Astrocyte of the cerebellum (primary cell): ENCODE results near the gene CACNA1E.

Experiments
- DNase-seq: peaks from one replicate; pipeline ENCODE4 v3.0.0-alpha.2; 2011; ENCODE audit warnings: low read depth
- H3K4me3 ChIP-seq: 2 replicates; pipeline ENCODE4 v1.5.1; 2011; ENCODE audit warnings: mild to moderate bottlenecking, low read depth, low read length, moderate library complexity
- CTCF ChIP-seq: IDR thresholded peaks from 2 replicates; pipeline ENCODE4 v1.5.1; 2012; ENCODE audit warnings: low read length, low read depth, moderate library complexity, mild to moderate bottlenecking; ENCODE audit errors: missing control alignments
- in situ Hi-C: cut with HindIII; loops from 2 replicates; pipeline ENCODE4 v1.10.0; 2017; ENCODE audit warnings: low sequenced_read_pairs

The CACNA1E gene

GRCh38 chr1:181568736-181569135 is 85.4 kb downstream of the CACNA1E start:
- no peak for TF ChIP-seq CTCF
- in situ Hi-C loops: no loop called here
- DNase-seq: no peak
- H3K4me3 ChIP-seq: no peak overlapping the region

GRCh38 chr1:181577475-181577874 is 94.2 kb downstream of the CACNA1E start:
- no peak overlapping the region for H3K4me3 ChIP-seq
- in situ Hi-C loops: no loop called here

GRCh38 chr1:181583598-181583997 is 100.3 kb downstream of the CACNA1E start:
- no peak for TF ChIP-seq CTCF
- DNase-seq: no peak
- in situ Hi-C loops: no loop called here
- no peak overlapping the region for H3K4me3 ChIP-seq

More at GRCh38 chr1:181577475-181577874, 94.2 kb downstream of the CACNA1E start:
- no peak for TF ChIP-seq CTCF
- no peak for DNase-seq

- DNase-seq: no peak
- no peak for TF ChIP-seq CTCF
- H3K4me3 ChIP-seq: no peak overlapping the region
- in situ Hi-C loops: no loop called here
These were observed 104.6 kb downstream of the CACNA1E start for GRCh38 chr1:181587870-181588438.

GRCh38 chr1:181588631-181589030 is 105.3 kb downstream of the CACNA1E start:
- in situ Hi-C loops: no loop called here
- DNase-seq: no peak
- TF ChIP-seq CTCF: no peak
- H3K4me3 ChIP-seq: no peak overlapping the region

GRCh38 chr1:181592255-181592859 is 109.0 kb downstream of the CACNA1E start:
- in situ Hi-C loops: no loop called here
- H3K4me3 ChIP-seq: no peak overlapping the region
- DNase-seq: no peak
- TF ChIP-seq CTCF: no peak

GRCh38 chr1:181593042-181593441 is 109.7 kb downstream of the CACNA1E start:
- no peak for DNase-seq
- in situ Hi-C loops: no loop called here
- TF ChIP-seq CTCF: no peak
- no peak overlapping the region for H3K4me3 ChIP-seq
